ENCODE measurements around the gene CNEP1R1. TPM values are rescaled to one million over a fixed set of nuclear protein-coding genes. Genes with fewer than 3 reads are reported as not detected.

The CNEP1R1 gene
- total and polyA plus RNA-seq, 2 donors (not counting 1 experiment from before 2014, with no cell fraction given) = 18.6 to 32.9 TPM

DNA sequence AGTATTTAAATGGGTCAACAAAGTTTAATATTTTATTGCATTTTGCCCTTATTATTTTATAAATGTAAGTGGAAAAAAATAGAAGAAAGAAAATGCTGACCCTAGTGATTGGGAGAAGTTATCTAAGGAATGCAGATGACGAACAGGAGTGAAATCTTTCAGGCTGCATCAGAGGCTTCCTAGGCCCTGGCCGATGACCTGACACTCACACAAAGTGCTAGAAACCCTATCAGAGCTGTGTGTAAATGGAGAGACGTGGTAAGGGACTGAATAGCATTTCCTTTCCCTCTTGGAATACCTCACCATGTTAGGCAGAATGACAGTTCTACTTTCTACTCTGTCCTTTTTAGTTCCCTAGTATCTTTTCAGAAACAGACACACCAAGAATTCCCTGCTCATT, 44.9 kb upstream of the CNEP1R1 start:
- Mint-ChIP-seq H3K27me3 (peaks cover 3% of the 10 kb centered on the region), H3K27ac (no peak overlapping the region), H3K4me1 (no peaks in the 10 kb centered on the region), H3K4me3 (no peak overlapping the region), H3K9me3 (ENCODE audit: insufficient read depth) (no peaks in the 10 kb centered on the region)
- ATAC-seq (ENCODE audit: low read depth) (no peak), DNase-seq (no peak)
- H3K27me3 ChIP-seq (replicated peaks in 1 of 4; ENCODE audit: control extremely low read depth in 1 of 4, control insufficient read depth in 3 of 4, insufficient read depth in 4 of 4, low read length in 3 of 4) = no peaks in the 10 kb centered on the region
- 93% methylated on average over 2 of the region's 3 CpGs for WGBS (ENCODE audit: insufficient coverage)
- no peak overlapping the region for H2AFZ ChIP-seq (ENCODE audit: insufficient read depth, low read depth, low read length, poor library complexity, severe bottlenecking)
- TF ChIP-seq EZH2 (IDR thresholded peaks at IDR 0.05; ENCODE audit: borderline replicate concordance, insufficient read depth, low read depth, low read length, poor library complexity, severe bottlenecking) = no peak
- TF ChIP-seq, protein P1, sequence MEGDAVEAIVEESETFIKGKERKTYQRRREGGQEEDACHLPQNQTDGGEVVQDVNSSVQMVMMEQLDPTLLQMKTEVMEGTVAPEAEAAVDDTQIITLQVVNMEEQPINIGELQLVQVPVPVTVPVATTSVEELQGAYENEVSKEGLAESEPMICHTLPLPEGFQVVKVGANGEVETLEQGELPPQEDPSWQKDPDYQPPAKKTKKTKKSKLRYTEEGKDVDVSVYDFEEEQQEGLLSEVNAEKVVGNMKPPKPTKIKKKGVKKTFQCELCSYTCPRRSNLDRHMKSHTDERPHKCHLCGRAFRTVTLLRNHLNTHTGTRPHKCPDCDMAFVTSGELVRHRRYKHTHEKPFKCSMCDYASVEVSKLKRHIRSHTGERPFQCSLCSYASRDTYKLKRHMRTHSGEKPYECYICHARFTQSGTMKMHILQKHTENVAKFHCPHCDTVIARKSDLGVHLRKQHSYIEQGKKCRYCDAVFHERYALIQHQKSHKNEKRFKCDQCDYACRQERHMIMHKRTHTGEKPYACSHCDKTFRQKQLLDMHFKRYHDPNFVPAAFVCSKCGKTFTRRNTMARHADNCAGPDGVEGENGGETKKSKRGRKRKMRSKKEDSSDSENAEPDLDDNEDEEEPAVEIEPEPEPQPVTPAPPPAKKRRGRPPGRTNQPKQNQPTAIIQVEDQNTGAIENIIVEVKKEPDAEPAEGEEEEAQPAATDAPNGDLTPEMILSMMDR (IDR thresholded peaks at IDR 0.05) = no peak
- peaks cover 0 to 4% (median 0%) of the 10 kb centered on the region in 3 donors for H3K9me3 ChIP-seq (ENCODE audit: control extremely low read depth in 1 of 3, control insufficient read depth in 2 of 3, insufficient read depth in 1 of 3, low read length in 2 of 3)
- no peak overlapping the region for H3K9ac ChIP-seq (ENCODE audit: low read length)
- ChIA-PET POLR2A (no interaction called here), CTCF (no interaction called here)
- intact Hi-C loops (cut with micrococcal nuclease) = no loop called here
- H3K4me2 ChIP-seq (replicated peaks; ENCODE audit: low read depth, low read length, poor library complexity, severe bottlenecking) = no peak overlapping the region
- H3K27ac ChIP-seq (ENCODE audit: low read length in 2 of 2) = no peak overlapping the region
- H3K4me3 ChIP-seq (ENCODE audit: control extremely low read depth in 1 of 5, extremely low read depth in 1 of 5, insufficient read depth in 1 of 5, low read depth in 2 of 5, low read length in 4 of 5) = no peak overlapping the region
- no peaks in the 10 kb centered on the region for H3K79me2 ChIP-seq (ENCODE audit: control insufficient read depth, insufficient read depth, low read length)
- H3K36me3 ChIP-seq (replicated peaks in 1 of 2; ENCODE audit: control extremely low read depth in 1 of 2, control insufficient read depth in 1 of 2, extremely low read depth in 1 of 2, insufficient read depth in 2 of 2, low read length in 1 of 2) = no peaks in the 10 kb centered on the region
- no peaks in the 10 kb centered on the region for H3K4me1 ChIP-seq (ENCODE audit: control insufficient read depth in 2 of 2, insufficient read depth in 2 of 2, low read length in 2 of 2)
- H4K20me1 ChIP-seq (ENCODE audit: control insufficient read depth, insufficient read depth, low read length, poor library complexity, severe bottlenecking) = no peaks in the 10 kb centered on the region

DNA sequence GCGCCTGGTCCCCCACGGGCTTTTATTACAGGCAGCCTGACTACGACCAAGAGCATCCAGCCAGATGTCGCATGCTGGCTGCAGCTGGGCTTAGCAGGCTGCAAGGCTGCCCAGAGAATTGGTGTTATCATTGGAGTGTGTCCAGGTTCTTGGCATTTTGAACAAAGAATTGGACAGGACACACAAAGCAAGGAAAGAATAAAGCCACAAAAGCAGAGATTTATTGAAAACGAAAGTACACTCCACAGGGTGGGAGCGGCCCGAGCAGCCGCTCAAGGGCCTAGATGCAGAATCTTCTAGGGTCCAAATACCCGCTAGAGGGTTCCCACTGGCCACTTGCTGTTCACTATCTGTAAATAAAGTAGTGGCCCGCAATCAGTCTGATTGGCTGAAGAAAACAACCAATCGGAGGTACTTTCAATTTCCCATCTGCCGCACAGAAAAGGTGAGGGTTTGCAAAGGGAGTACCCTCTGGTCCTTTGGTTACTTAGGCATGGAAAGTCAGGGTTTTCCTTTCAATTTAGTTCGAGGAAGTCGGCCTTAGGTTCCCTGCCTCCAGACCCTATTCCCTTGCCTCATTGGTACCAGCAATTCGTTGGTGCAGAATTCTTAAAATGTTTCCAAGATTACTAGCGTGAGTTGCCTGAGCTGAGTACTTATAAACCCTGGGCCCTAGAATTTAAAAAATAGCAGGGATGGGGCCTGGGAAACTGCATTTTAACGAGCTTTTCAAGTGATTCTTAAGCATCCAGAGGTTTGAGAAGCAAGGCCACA, 38.5 kb upstream of the CNEP1R1 start:
- no peak overlapping the region for H3K27ac ChIP-seq (ENCODE audit: low read length in 2 of 2)
- TF ChIP-seq, protein P1 (IDR thresholded peaks at IDR 0.05) = no peak
- TF ChIP-seq EZH2 (IDR thresholded peaks at IDR 0.05; ENCODE audit: borderline replicate concordance, insufficient read depth, low read depth, low read length, poor library complexity, severe bottlenecking) = no peak
- H3K4me2 ChIP-seq (replicated peaks; ENCODE audit: low read depth, low read length, poor library complexity, severe bottlenecking) = no peak overlapping the region
- no peaks in the 10 kb centered on the region for H3K36me3 ChIP-seq (replicated peaks in 1 of 2; ENCODE audit: control extremely low read depth in 1 of 2, control insufficient read depth in 1 of 2, extremely low read depth in 1 of 2, insufficient read depth in 2 of 2, low read length in 1 of 2)
- ATAC-seq (ENCODE audit: low read depth) (no peak), DNase-seq (no peak)
- H4K20me1 ChIP-seq (ENCODE audit: control insufficient read depth, insufficient read depth, low read length, poor library complexity, severe bottlenecking) = no peaks in the 10 kb centered on the region
- H3K9me3 ChIP-seq (ENCODE audit: control extremely low read depth in 1 of 3, control insufficient read depth in 2 of 3, insufficient read depth in 1 of 3, low read length in 2 of 3) = no peaks in the 10 kb centered on the region
- peaks cover 0 to 3% (median 0%) of the 10 kb centered on the region in 4 experiments for H3K27me3 ChIP-seq (replicated peaks in 1 of 4; ENCODE audit: control extremely low read depth in 1 of 4, control insufficient read depth in 3 of 4, insufficient read depth in 4 of 4, low read length in 3 of 4)
- intact Hi-C loops (cut with micrococcal nuclease) = no loop called here
- no peaks in the 10 kb centered on the region for H3K9me3 Mint-ChIP-seq (ENCODE audit: insufficient read depth)
- peaks cover 11% of the 10 kb centered on the region for H3K27me3 Mint-ChIP-seq
- no peak overlapping the region for H3K4me3 ChIP-seq (ENCODE audit: control extremely low read depth in 1 of 5, extremely low read depth in 1 of 5, insufficient read depth in 1 of 5, low read depth in 2 of 5, low read length in 4 of 5)
- ChIA-PET POLR2A (no interaction called here), CTCF (no interaction called here)
- 94% methylated on average over 14 of the region's 17 CpGs for WGBS (ENCODE audit: insufficient coverage)
- H2AFZ ChIP-seq (ENCODE audit: insufficient read depth, low read depth, low read length, poor library complexity, severe bottlenecking) = no peak overlapping the region
- H3K79me2 ChIP-seq (ENCODE audit: control insufficient read depth, insufficient read depth, low read length) = no peaks in the 10 kb centered on the region
- no peak overlapping the region for H3K9ac ChIP-seq (ENCODE audit: low read length)
- no peak overlapping the region for H3K4me3 Mint-ChIP-seq
- no peaks in the 10 kb centered on the region for H3K4me1 Mint-ChIP-seq
- H3K4me1 ChIP-seq (ENCODE audit: control insufficient read depth in 2 of 2, insufficient read depth in 2 of 2, low read length in 2 of 2) = no peaks in the 10 kb centered on the region
- H3K27ac Mint-ChIP-seq = no peak overlapping the region
